GM19240 (cell line): ENCODE measurements around the gene IL20.
"Not testable (repeated sequence)": the region's sequence is repeated elsewhere in the genome, so short reads cannot be mapped to it uniquely, and the experiment has no call there.

Source experiments
- DNase-seq: peaks from one replicate; pipeline ENCODE4 v3.0.0; 2011; ENCODE audit warnings: low spot score; ENCODE audit not compliant: insufficient read length

IL20 gene

DNA sequence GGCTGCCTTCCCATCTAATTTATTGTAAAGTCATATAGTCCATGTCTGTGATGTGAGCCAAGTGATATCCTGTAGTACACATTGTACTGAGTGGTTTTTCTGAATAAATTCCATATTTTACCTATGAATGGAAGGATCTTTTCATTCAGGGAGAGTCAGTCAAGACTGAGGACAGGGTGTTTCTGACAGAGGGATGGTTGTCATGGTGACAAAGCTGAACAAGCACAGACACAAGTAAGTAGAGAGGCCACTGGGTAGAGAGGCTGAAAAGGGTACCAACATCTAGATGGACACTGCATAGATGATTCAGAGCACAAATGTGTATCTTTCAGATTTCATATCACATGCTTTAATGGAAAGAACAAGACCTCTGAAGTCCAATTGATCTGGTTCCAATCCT is 22.6 kb upstream of the IL20 start:
- no peak for DNase-seq

DNA sequence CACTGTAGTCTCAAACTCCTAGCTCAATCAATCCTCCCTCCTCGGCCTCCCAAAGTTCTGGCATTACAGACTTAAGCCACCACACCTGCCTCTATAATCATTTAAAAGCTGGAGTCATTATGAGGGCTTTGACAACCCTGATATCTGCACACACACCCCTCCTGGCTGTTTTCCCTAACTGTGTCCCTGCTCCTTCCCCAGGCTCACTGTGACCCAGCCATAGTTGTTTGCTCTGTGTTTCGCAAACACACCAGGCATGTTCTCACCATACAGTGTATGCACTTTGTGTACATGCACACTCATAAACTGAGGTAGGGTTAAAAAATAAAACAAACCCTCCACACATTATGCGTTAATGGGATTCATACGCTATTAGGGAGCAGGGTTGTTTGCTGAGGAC is 21.8 kb upstream of the IL20 start:
- DNase-seq: no peak

DNA sequence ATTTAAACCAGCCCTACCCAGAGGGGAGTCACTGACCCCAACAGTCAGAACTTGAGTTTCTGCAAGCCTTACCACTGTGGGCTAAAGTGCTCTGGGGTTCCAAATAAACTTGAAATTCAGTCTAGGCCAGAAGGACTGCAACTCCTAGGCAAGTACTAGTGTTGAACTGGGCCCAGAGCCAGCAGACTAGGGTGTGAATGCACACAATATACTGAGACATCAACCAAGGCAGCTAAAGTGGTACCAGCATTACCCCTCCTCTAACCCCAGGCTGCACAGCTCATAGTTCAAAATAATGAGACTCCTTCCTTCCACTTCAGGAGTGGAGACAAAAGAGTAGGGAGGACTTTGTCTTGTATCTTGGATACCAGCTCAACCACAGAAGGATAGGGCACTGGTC is 18.9 kb upstream of the IL20 start:
- no peak for DNase-seq

DNA sequence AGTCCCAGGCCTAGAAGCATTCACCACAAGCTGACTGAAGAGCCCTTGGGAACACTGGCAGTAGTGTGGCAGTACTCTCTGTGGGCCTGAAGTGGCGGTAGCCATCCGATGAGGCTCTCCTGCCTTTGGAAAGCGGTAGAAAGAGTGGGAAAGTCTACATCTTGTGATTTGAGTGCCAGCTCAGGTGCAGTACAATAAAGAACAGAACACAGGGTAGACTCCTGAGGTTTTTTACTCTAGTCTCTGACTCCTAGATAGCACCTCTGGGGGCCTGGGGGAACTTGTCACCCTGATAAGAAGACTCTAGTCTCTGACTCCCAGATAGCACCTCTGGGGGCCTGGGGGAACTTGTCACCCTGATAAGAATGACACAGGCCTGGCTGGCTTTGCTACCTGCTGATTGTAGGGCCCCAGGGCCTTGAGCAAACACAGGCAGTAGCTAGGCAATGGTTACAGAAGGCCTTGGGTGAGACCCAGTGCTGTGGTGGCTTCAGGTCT is 18.0 kb upstream of the IL20 start:
- DNase-seq: no peak

DNA sequence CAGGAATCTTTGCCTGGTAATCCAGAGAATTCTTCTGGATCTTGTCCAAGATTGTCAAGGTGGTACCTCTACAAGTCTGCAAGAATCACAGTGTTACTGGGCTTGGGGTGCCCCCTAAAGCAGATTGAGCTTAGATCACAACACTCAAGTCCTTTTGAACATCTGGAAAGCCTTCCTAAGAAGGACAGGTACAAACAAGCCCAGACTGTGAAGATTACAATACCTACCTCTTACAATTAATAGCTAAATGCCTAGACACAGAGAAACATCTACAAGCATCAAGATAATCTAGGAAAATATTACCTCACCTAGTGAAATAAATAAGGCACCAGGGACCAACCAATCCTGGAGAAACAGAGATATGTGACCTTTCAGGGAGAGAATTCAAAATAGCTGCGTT is 17.5 kb upstream of the IL20 start:
- no peak for DNase-seq

DNA sequence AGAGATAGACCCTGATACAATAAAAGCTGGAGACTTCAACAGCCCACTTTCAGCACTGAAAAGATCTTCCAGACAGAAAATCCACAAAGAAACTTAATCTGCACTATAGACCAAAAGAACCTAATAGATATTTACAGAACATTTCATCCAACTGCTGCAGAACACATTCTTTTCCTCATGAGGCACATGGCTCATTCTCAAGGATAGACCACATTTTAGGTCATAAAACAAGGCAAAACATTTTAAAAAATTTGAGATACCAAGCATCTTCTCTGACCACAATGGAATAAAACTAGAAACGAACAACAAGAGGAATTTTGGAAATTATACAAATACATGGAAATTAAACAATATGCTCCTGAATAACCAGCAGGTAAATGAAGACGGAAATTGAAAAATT is 15.0 kb upstream of the IL20 start:
- no peak for DNase-seq

DNA sequence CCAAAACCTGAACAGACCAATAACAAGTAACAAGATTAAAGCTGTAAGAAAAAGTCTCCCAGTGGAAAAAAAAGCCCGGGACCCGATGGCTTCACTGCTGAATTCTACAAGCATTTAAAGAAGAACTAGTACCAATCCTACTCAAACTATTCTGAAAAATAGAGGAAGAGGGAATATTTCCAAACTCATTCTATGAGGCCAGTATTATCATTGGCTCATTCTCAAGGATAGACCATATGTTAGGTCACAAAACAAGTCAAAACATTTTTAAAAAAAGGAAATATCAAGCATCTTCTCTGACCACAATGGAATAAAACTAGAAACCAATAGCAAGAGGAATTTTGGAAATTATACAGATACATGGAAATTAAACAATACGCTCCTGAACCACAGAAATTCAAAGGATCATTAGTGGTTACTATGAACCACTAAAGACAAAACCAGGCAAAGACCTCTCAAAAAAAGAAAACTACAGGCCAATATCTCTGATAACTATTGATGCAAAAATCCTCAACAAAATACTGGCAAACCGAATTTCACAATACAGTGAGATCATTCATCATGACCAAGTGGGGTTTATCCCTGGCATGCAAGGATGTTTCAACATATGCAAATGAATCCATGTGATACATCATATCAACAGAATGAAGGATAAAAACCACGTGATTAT is 13.9 kb upstream of the IL20 start:
- DNase-seq: no peak

DNA sequence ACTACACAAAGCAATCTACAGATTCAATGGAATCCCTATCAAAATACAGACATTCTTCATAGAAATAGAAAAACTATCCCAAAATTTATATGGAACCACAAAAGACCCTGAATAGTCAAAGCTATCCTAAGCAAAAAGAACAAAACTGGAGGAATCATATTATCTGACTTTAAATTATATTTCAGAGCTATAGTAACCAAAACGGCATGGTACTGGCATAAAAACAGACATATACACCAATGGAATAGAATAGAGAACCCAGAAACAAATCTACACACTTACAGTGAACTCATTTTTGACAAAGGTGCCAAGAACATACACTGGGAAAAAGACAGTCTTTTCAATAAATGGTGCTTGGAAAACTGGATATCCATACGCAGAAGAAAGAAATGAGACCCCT is 12.8 kb upstream of the IL20 start:
- DNase-seq: not testable (repeated sequence)

DNA sequence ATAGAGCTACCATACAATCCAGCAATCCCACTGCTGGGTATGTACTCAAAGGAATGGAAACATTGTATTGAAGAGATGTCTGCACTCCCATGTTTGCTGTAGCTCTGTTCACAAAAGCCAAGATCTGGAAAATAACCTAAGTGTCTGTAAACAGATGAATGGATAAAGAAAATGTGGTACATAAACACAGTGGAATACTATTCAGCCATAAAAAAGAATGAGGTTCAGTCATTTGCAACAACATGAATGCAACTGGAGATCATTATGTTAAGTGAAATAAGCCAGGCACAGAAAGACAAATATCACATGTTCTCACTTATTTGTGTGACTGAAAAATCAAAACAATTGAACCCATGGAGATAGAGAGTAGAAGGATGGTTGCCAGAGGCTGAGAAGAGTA is 11.7 kb upstream of the IL20 start:
- DNase-seq: not testable (repeated sequence)

DNA sequence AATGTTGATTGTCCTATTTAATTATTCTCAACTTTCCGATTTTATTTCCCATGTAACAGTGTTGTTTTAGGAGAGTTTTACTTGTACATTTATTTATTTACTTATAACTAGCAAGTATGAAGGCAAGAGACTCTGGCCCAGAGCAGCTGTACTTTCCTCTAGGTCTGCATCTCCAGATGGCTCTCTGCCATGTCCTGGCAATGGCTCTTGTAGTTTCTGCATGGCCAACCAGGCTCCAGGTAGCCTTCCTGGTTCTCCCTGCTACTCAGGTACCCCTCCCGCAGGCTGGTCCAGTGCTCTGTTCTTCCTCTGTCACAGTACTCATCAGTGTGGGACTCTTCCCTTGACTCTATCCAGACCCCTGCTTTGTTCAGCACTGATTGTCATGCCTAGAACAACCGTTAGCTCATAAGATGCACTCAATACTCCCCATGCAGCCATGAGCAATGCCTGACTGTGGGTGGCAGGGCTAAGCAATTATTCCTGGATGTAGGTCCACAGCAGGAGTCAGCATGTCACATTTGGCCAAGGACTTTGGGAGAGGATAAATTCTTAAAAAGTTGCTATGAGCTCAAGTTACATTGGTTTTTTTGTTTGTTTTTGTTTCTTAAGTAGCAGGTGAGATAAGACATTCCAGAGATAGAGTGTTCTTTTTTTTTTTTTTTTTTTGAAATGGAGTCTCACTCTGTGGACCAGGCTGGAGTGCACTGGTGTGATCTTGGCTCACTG is 10.9 kb upstream of the IL20 start:
- no peak for DNase-seq

DNA sequence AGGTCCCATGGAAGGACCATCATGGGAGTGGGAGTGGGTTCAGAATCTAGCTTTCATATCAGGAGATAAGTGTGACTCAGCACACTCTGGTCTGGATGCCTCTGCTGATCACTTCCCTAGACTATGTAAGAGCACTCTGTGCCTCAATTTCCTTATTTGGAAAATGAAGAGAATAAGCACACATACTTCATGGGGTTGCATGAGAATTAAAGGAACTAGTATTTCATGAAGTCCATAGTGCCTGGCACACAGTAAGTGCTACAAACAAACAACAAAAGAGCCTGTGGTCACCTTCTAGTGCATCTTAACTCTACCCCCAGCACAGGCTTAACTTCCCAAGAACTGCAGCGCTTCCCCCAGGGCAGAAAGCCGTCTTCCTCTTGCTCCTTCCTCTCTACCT is 9.6 kb upstream of the IL20 start:
- DNase-seq: no peak

DNA sequence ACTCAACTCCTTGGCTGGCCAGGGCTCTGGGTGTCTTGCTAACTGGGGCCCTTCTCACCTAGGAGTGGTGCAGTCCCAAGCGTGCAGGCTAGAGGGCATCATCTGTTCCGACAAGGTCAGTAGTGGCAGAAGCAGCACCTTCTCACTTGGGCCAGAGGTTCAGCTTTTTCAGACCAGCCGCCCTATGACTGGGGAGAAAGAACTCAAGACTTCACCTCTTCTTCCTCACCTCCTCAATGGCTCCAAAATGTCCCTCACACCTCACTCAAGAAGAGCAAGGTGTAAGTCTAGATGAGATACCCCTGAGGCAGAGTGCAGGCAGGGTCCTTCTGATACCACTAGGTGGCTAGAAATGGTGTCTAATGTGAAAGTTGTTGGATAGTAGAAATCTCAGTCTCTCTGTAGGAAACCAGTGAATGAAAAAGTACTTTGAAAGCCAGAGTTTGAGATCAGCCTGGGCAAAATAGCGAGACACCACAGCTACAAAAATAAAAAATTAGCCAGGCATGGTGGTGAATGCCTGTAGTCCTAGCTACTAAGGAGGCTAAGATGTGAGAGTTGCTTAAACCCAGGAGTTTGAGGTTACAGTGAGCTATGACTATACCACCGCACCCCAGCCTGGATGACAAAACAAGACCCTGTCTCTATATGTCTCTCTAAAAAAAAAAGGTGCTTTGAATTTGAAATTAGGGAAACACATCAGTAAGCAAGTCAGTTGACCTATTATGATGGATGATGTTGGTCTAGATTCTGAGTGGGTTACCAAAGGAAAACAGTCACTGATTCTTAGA is 8.6 kb upstream of the IL20 start:
- DNase-seq: no peak

DNA sequence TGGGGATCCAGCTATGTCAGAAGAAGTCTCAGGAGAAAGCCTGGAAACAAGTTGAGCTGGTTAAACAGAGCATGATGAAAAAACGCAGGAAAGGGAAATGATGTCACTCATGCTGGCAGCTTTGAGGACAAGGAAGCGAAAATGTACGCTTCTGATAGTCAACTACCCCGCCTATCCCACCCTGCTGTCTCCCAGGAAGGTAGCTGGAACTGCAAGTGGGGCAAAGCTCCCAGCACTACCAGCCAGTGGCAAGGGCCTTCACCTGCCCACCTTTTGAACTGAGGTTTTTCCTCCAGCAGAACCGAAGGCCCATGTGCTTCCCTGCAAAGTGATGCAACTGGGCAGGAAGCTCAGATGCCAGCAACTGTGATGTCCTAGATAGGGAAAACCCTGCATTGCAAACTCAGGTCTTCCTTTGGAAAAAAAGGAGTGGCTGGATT is 6.3 kb upstream of the IL20 start:
- no peak for DNase-seq

DNA sequence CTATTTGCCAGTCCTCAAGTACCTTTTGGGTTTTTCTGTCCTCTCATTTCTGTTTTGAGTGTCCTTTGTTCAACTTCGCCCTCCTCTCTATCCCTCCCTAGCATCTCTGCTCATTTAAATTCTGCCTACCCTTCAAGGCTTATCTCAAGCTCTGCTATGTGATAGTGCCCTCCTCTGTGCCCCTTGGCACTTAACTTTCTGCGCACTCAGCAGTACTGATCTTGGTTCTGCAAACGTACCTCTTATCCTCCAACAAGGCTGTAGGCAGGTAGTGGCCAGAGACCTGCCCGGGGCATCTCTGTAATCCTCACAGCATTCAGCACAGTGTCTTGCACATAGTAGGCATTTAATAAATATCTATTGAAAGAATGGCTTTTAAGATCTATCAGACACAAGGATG is 5.3 kb upstream of the IL20 start:
- no peak for DNase-seq

DNA sequence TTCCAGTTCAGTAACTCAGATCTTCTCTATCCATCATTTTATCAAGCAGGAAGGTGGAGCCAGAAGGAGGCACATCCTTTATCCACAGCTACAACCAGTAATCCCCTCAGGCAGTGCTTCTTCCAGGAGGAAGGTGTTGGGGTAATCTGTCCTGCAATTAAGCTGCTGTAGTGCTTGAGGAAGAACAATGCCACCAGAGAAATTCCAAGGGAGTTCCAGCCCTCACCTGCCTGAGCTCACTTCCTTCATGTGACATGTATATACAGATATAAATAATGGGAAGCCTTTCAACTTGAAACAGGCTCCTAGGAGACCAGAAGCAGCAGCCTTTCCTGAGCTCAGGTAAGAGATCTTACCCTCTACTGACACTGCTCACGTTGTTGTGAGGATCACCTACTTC is 2.2 kb upstream of the IL20 start:
- DNase-seq: no peak

DNA sequence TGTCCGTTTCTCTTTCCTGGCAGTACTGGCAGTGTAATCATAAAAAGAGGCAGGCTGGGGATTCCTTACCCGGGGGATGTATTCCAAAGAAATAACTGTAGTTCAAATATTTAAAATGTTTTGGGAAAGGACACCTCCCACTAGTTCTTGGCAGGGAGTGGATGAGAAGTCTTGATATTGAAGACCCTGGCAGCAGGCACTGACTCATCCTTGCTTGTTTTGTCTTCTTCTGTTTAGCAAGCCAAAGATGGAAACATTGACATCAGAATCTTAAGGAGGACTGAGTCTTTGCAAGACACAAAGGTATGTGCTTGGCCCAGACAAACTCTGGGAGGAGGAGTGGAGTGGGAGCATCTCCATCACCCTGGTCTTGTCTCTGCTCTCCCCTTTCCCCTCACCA is 639 bp downstream of the IL20 start:
- DNase-seq: no peak

DNA sequence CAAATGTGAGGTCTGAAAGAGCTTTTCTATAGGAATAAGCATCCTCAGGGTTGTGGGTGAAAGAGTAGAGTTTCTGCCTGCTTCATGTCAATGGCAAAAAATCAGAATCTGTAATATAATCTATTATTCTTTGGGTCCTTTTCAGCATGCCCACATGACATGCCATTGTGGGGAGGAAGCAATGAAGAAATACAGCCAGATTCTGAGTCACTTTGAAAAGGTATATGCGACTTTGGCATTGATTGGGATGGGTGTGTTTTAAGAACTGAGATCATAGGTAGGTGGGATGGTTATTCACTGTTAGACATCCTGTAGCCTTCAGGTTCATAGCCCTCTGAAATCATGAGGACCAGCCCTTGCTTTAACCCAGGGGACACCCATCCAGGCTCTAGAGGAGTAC is 1.8 kb downstream of the IL20 start:
- DNase-seq: no peak

DNA sequence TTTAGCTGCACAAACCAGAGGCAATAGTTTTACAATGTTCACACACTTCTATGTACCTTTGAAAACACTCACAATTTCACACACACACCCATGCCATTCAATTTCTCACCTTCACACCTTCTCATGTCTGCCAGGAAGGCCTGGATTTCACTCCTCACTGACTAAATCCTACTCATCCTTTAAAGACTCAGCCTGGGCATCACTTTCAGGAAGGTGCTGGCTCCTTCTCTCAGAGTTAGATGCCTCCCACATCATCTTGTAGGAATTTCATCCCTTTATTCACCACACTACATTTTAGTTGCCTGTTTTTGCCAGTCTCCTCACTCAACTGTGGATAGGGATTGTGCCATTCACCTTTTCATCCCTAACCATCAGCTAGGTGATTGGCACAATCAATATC is 2.3 kb downstream of the IL20 start:
- no peak for DNase-seq

DNA sequence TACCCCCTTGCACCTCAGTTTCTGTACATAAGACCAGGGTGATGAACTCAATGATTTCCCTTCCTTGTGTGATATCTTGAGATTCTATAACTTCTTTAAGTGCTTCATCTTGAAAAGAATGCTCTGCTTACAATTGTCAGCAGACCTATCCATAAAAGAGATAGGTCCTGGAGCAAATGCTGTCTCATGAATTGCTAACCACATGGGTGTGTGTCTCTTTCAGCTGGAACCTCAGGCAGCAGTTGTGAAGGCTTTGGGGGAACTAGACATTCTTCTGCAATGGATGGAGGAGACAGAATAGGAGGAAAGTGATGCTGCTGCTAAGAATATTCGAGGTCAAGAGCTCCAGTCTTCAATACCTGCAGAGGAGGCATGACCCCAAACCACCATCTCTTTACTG is 2.8 kb downstream of the IL20 start:
- DNase-seq: no peak

DNA sequence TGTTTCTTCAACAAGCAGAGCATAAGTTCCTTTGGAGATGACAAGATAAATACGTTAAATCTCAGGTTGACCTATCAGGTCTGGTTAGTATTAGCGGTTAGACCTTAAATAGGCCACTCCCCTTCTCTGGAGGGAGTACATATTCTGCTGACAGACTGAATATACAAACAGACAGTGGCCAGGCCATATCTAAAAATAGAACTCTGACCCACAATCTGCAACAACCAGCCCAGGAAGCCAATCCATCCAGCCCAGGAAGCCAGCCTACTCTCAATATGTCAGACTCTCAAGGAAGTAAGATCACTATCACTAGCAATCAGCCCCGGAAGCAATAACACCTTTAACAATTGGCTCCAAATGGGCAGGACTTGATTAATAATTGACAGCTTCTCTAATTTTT is 6.7 kb downstream of the IL20 start:
- DNase-seq: no peak

DNA sequence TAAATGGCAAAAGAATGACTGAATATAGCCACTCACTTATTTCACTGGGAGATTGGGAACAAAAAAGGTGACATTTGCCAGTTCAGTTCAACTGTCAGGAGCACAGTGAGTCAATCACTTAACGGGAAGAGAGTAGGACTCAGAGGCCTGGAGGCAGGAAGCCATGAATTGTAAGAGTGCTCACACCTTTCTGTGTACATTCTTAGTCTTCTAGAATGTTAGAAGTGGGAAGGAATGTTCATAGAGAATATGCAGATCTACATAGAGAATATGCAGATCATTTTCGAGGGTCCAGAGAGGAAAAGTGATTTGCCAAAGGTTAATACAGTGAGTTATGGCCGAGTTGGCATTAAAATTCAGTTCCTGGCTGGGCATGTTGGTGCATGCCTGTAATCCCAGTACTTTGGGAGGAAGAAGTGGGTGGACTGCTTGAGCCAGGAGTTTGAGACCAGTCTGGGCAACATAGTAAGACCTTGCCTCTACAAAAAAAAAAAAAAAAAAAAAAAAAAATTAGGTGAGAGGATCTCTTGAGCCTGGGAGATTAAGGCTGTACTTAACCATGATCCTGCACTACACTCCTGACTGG is 8.3 kb downstream of the IL20 start:
- DNase-seq: no peak

DNA sequence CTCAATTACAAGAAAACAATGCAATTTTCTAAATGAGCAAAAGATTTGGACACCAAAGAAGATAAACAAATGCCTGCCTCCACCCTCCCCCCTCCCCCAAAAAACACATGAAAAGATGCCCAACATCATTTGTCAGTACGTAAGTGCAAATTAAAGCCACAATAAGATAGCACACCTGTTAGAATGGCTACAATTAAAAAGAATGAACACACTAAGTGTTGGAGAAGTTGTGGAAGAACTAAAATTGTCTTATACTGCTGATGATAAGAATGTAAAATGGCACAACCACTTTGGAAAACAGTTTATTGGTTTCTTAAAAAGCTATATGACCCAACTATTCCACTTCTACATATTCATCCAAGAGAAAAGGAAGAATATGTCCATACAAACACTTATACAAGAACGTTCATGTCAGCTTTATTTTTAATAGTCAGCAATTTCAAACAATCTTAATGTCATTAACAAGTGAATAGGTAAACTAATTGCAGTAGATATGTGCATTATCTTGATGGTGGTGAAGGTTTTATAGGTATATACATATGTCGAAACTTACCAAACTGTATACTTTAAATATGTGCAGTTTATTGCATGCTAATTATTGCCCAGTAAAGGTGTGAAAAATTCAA is 10.4 kb downstream of the IL20 start:
- no peak for DNase-seq
